Calu3 (cell line): ENCODE data around the gene GDI1. TPM values are rescaled to one million over a fixed set of nuclear protein-coding genes. Genes with fewer than 3 reads are reported as not detected.

Source experiments
- BruUV-seq: library from RNA; stranded (reverse); fragments of 400-500 nt; replicated peaks from 2 replicates; lab custom pipeline; 2021; lab: Mats Ljungman, UMichigan
- CTCF ChIA-PET: fragments of 300-600 bp; sonication (Branson Sonifier 250); formaldehyde crosslinking; loops from one replicate; lab custom pipeline; 2022; ENCODE audit warnings: antibody characterized with exemption; lab: Charles Lee
- DNase-seq: peaks from one replicate; pipeline ENCODE4 v3.0.0; 2022
- H3K27ac Mint-ChIP-seq: one replicate; pipeline ENCODE4 v1.8.0; 2022; ENCODE audit warnings: mixed read lengths; ENCODE audit not compliant: unreplicated experiment
- H3K27me3 Mint-ChIP-seq: one replicate; pipeline ENCODE4 v1.8.0; 2022; ENCODE audit warnings: mixed read lengths; ENCODE audit not compliant: unreplicated experiment
- H3K36me3 Mint-ChIP-seq: one replicate; pipeline ENCODE4 v1.8.0; 2022; ENCODE audit warnings: mild to moderate bottlenecking, moderate library complexity, mixed read lengths; ENCODE audit not compliant: insufficient read depth, unreplicated experiment
- H3K4me1 Mint-ChIP-seq: one replicate; pipeline ENCODE4 v1.8.0; 2022; ENCODE audit warnings: mild to moderate bottlenecking, low read depth, mixed read lengths; ENCODE audit not compliant: unreplicated experiment
- H3K4me3 Mint-ChIP-seq: one replicate; pipeline ENCODE4 v1.8.0; 2022; ENCODE audit warnings: mild to moderate bottlenecking, low read depth, moderate library complexity, mixed read lengths; ENCODE audit not compliant: unreplicated experiment
- H3K9me3 Mint-ChIP-seq: one replicate; pipeline ENCODE4 v1.8.0; 2022; ENCODE audit warnings: low read depth, mixed read lengths; ENCODE audit not compliant: unreplicated experiment
- CTCF ChIP-seq: fragments of 200-600 bp; IDR thresholded peaks from one replicate; pipeline ENCODE4 v1.8.0; 2022; ENCODE audit warnings: antibody characterized with exemption; ENCODE audit not compliant: unreplicated experiment
- intact Hi-C: fragments of 100-400 bp; cut with micrococcal nuclease; formaldehyde crosslinking; loops from one replicate; pipeline ENCODE4 v1.10.0; 2022; ENCODE audit not compliant: unreplicated experiment
- total RNA-seq: library from RNA; stranded (reverse); gene quantifications from 2 replicates; pipeline ENCODE4 v1.2.3, GENCODE V29; 2022

Gene GDI1
- total RNA-seq, 1 experiment from 2014 or later: 118 TPM

GRCh38 chrX:154396973-154397887 is 39.7 kb upstream of the GDI1 start:
- Mint-ChIP-seq H3K4me1 (no peaks in the 10 kb centered on the region), H3K4me3 (peak overlapping the region; percentile 86), H3K36me3 (peaks cover 62% of the 10 kb centered on the region), H3K27me3 (peaks cover 16% of the 10 kb centered on the region), H3K27ac (peak overlapping the region; percentile 99), H3K9me3 (no peaks in the 10 kb centered on the region)
- BruUV-seq: no TSS peak
- intact Hi-C loops: no loop called here
- CTCF ChIA-PET: interaction anchor here (0.8 to 2.2 kb wide), 2 partner anchors 26 to 130 kb away, joined by 4 to 8 read pairs; no protein-coding TSS in a partner anchor
- TF ChIP-seq CTCF: no peak
- peak; percentile 78 for DNase-seq

- no peak for TF ChIP-seq CTCF
- H3K9me3 Mint-ChIP-seq: no peaks in the 10 kb centered on the region
- CTCF ChIA-PET: interaction anchor here (0.8 to 2.2 kb wide), 2 partner anchors 27 to 129 kb away, joined by 4 to 8 read pairs; no protein-coding TSS in a partner anchor
- H3K36me3 Mint-ChIP-seq: peaks cover 70% of the 10 kb centered on the region
- DNase-seq: peak; percentile 95
- TSS peak; percentile 44 for BruUV-seq
- H3K4me1 Mint-ChIP-seq: no peaks in the 10 kb centered on the region
- H3K27me3 Mint-ChIP-seq: peaks cover 16% of the 10 kb centered on the region
- intact Hi-C loops: no loop called here
- H3K27ac Mint-ChIP-seq: peak within 1 kb of the TSS; percentile 99
- peak within 1 kb of the TSS; percentile 86 for H3K4me3 Mint-ChIP-seq
These were observed 38.9 kb upstream of the GDI1 start, which contains the start of gene RPL10 for GRCh38 chrX:154397888-154398667. TSS of gene RPL10 (plus strand) at chrX:154398377. CDS start at chrX:154398520, 143 bp downstream.

GRCh38 chrX:154398668-154399526 is 38.1 kb upstream of the GDI1 start:
- H3K27me3 Mint-ChIP-seq: peaks cover 16% of the 10 kb centered on the region
- CTCF ChIA-PET: interaction anchor here (1.2 to 2.2 kb wide), 2 partner anchors 128 to 143 kb away, joined by 3 to 8 read pairs; no protein-coding TSS in a partner anchor
- TSS peak; percentile 79 for BruUV-seq
- no peaks in the 10 kb centered on the region for H3K4me1 Mint-ChIP-seq
- DNase-seq: peak; percentile 88
- H3K27ac Mint-ChIP-seq: peak overlapping the region; percentile 99
- H3K4me3 Mint-ChIP-seq: peak overlapping the region; percentile 86
- no peaks in the 10 kb centered on the region for H3K9me3 Mint-ChIP-seq
- intact Hi-C loops: no loop called here
- peaks cover 78% of the 10 kb centered on the region for H3K36me3 Mint-ChIP-seq
- peak; percentile 92 for TF ChIP-seq CTCF
